H1 (cell line): ENCODE data around the gene ZNF618. TPM values are rescaled to one million over a fixed set of nuclear protein-coding genes. Genes with fewer than 3 reads are reported as not detected.

Experiments used
- CTCF ChIA-PET: fragments of 300-600 bp; sonication (Branson Sonifier 250); formaldehyde crosslinking; loops from one replicate; lab custom pipeline; 2021; ENCODE audit not compliant: partially characterized antibody; lab: Charles Lee
- POLR2A ChIA-PET: fragments of 300-600 bp; sonication (Branson Sonifier 250); formaldehyde crosslinking; loops from one replicate; lab custom pipeline; 2021; ENCODE audit warnings: inconsistent platforms; ENCODE audit not compliant: partially characterized antibody; lab: Charles Lee
- DNase-seq, 2 experiments: peaks; one replicate each; pipeline versions ENCODE4 v3.0.0 to v3.0.0-alpha.2; 2010 to 2022; ENCODE audit warnings: low spot score in 2 of 2, low read depth in 1 of 2, mixed read lengths in 1 of 2
- FAIRE-seq: peaks from 2 replicates; lab custom pipeline; 2011; peaks lifted over from hg19 to GRCh38; lab: Jason Lieb, UNC
- H2AFZ ChIP-seq: 2 replicates; pipeline ENCODE4 v1.8.1; 2012; ENCODE audit warnings: low read length, inconsistent platforms
- H2AK5ac ChIP-seq: 2 replicates; pipeline ENCODE4 v1.6.1; 2013; ENCODE audit warnings: low read depth, low read length
- H2BK120ac ChIP-seq: replicated peaks from 2 replicates; pipeline ENCODE3; 2013; ENCODE audit warnings: low read depth, low read length, inconsistent platforms
- H2BK12ac ChIP-seq: 2 replicates; pipeline ENCODE4 v1.6.1; 2013; ENCODE audit warnings: low read depth, low read length
- H2BK15ac ChIP-seq: 2 replicates; pipeline ENCODE4 v1.6.1; 2013; ENCODE audit warnings: low read length
- H2BK20ac ChIP-seq: 2 replicates; pipeline ENCODE4 v1.6.1; 2013; ENCODE audit warnings: low read length
- H2BK5ac ChIP-seq: 2 replicates; pipeline ENCODE4 v1.6.1; 2013; ENCODE audit warnings: low read depth, low read length
- H3K14ac ChIP-seq: 2 replicates; pipeline ENCODE4 v1.6.1; 2013; ENCODE audit warnings: inconsistent platforms; ENCODE audit not compliant: insufficient read length
- H3K18ac ChIP-seq: 2 replicates; pipeline ENCODE4 v1.6.1; 2013; ENCODE audit warnings: low read length; ENCODE audit errors: extremely low read depth
- H3K23ac ChIP-seq: 2 replicates; pipeline ENCODE4 v1.6.1; 2013; ENCODE audit warnings: inconsistent platforms; ENCODE audit not compliant: insufficient read length
- H3K23me2 ChIP-seq: 2 replicates; pipeline ENCODE4 v1.6.1; 2013; ENCODE audit warnings: low read depth, low read length
- H3K27ac ChIP-seq: 2 replicates; pipeline ENCODE4 v1.6.1; 2011; ENCODE audit warnings: low read depth, low read length, inconsistent platforms
- H3K27me3 ChIP-seq, 4 experiments: replicated peaks in 1 of 4; 1 replicate in 1 of 4; 2 replicates in 3 of 4; pipeline versions ENCODE4 v1.6.1 to v1.8.1; 2011 to 2013; ENCODE audit warnings: low read length in 3 of 4, mild to moderate bottlenecking in 3 of 4, inconsistent platforms in 2 of 4, mixed read lengths in 2 of 4, moderate library complexity in 1 of 4; ENCODE audit not compliant: control insufficient read depth in 3 of 4, insufficient read depth in 3 of 4; ENCODE audit errors: extremely low read depth in 1 of 4
- H3K36me3 ChIP-seq, 4 experiments: 2 replicates each; pipeline versions ENCODE4 v1.6.1 to v1.8.1; 2011 to 2013; ENCODE audit warnings: mild to moderate bottlenecking in 4 of 4, low read length in 3 of 4, moderate library complexity in 2 of 4, control low read depth in 1 of 4, inconsistent platforms in 1 of 4; ENCODE audit not compliant: insufficient read depth in 4 of 4, control insufficient read depth in 2 of 4
- H3K4ac ChIP-seq: replicated peaks from 2 replicates; pipeline ENCODE3; 2013; ENCODE audit warnings: low read length, low read depth, mixed read lengths, inconsistent platforms; ENCODE audit not compliant: insufficient read length
- H3K4me1 ChIP-seq, 4 experiments: replicated peaks in 1 of 4; 1 replicate in 1 of 4; 2 replicates in 3 of 4; pipeline versions ENCODE4 v1.6.1 to v1.8.1; 2011 to 2013; ENCODE audit warnings: low read length in 3 of 4, inconsistent platforms in 2 of 4, mixed read lengths in 1 of 4; ENCODE audit not compliant: insufficient read depth in 4 of 4, control insufficient read depth in 3 of 4
- H3K4me2 ChIP-seq, 2 experiments: 2 replicates each; pipeline versions ENCODE4 v1.6.1 to v1.8.1; 2011 to 2013; ENCODE audit warnings: low read depth in 2 of 2, low read length in 2 of 2, control low read depth in 1 of 2, inconsistent platforms in 1 of 2, mild to moderate bottlenecking in 1 of 2; ENCODE audit not compliant: insufficient read depth in 1 of 2
- H3K4me3 ChIP-seq, 4 experiments: fragments of 200-600, 300-600 bp in 1 of 4; sonication (generic), shearing (Covaris generic), sonication (Bioruptor Twin) in 1 of 4; 2 replicates each; pipeline versions ENCODE4 v1.5.1 to v1.8.1; 2011 to 2016; ENCODE audit warnings: low read length in 4 of 4, low read depth in 3 of 4, control low read depth in 2 of 4, inconsistent platforms in 2 of 4, mild to moderate bottlenecking in 2 of 4, mixed read lengths in 1 of 4, moderate library complexity in 1 of 4; ENCODE audit not compliant: insufficient read depth in 2 of 4; ENCODE audit errors: extremely low read depth in 1 of 4
- H3K56ac ChIP-seq: replicated peaks from 2 replicates; pipeline ENCODE3; 2013; ENCODE audit warnings: low read depth, mild to moderate bottlenecking, mixed read lengths, low read length, inconsistent platforms; ENCODE audit not compliant: insufficient read length
- H3K79me1 ChIP-seq: 2 replicates; pipeline ENCODE4 v1.6.1; 2013; ENCODE audit warnings: low read depth, low read length, control low read depth
- H3K79me2 ChIP-seq, 2 experiments: 2 replicates each; pipeline versions ENCODE4 v1.6.1 to v1.8.1; 2012 to 2013; ENCODE audit warnings: low read length in 2 of 2, mild to moderate bottlenecking in 2 of 2, inconsistent platforms in 1 of 2; ENCODE audit not compliant: insufficient read depth in 2 of 2, control insufficient read depth in 1 of 2
- H3K9ac ChIP-seq, 4 experiments: replicated peaks in 1 of 4; 1 replicate in 1 of 4; 2 replicates in 3 of 4; pipeline versions ENCODE4 v1.6.1 to v1.8.1; 2011 to 2013; ENCODE audit warnings: low read depth in 3 of 4, low read length in 3 of 4, control low read depth in 2 of 4, mild to moderate bottlenecking in 2 of 4, moderate library complexity in 2 of 4, inconsistent platforms in 1 of 4; ENCODE audit errors: extremely low read depth in 1 of 4
- H3K9me3 ChIP-seq, 2 experiments: 2 replicates each; pipeline versions ENCODE4 v1.6.1 to v1.8.1; 2012 to 2013; ENCODE audit warnings: mild to moderate bottlenecking in 2 of 2, moderate library complexity in 2 of 2, control low read depth in 1 of 2, inconsistent platforms in 1 of 2, low read depth in 1 of 2, low read length in 1 of 2, mixed read lengths in 1 of 2; ENCODE audit not compliant: insufficient read depth in 2 of 2
- H4K20me1 ChIP-seq, 2 experiments: replicated peaks in 1 of 2; 2 replicates each; pipeline versions ENCODE3 to v1.8.1; 2011 to 2013; ENCODE audit warnings: inconsistent platforms in 2 of 2, low read length in 2 of 2, mild to moderate bottlenecking in 1 of 2; ENCODE audit not compliant: insufficient read depth in 2 of 2, control insufficient read depth in 1 of 2
- H4K5ac ChIP-seq: 2 replicates; pipeline ENCODE4 v1.6.1; 2013; ENCODE audit warnings: low read length, low read depth, mixed read lengths, inconsistent platforms; ENCODE audit not compliant: insufficient read length
- H4K8ac ChIP-seq: 2 replicates; pipeline ENCODE4 v1.8.0; 2013; ENCODE audit warnings: mild to moderate bottlenecking, moderate library complexity, low read length, inconsistent platforms; ENCODE audit not compliant: insufficient read depth; ENCODE audit errors: extremely low read depth
- H4K91ac ChIP-seq: replicated peaks from 2 replicates; pipeline ENCODE3; 2013; ENCODE audit warnings: low read length, mixed read lengths, inconsistent platforms; ENCODE audit not compliant: insufficient read length
- CHD1 ChIP-seq: IDR thresholded peaks from 2 replicates; pipeline ENCODE4 v1.6.1; 2012; ENCODE audit warnings: low read depth, low read length, improper control_type of control experiment
- CREB1 ChIP-seq: IDR thresholded peaks from 2 replicates; pipeline ENCODE4 v1.6.1; 2012; ENCODE audit warnings: inconsistent platforms
- EP300 ChIP-seq, 2 experiments: IDR thresholded peaks; 1 replicate in 1 of 2; 2 replicates in 1 of 2; pipeline ENCODE4 v1.6.1; 2011 to 2012; ENCODE audit warnings: low read depth in 2 of 2, low read length in 2 of 2, mild to moderate bottlenecking in 2 of 2, borderline replicate concordance in 1 of 2, inconsistent platforms in 1 of 2, moderate library complexity in 1 of 2
- GABPA ChIP-seq: IDR thresholded peaks from 2 replicates; pipeline ENCODE4 v1.6.1; 2011; ENCODE audit warnings: mild to moderate bottlenecking, low read length, moderate library complexity, borderline replicate concordance; ENCODE audit not compliant: insufficient read depth
- NANOG ChIP-seq: IDR thresholded peaks from 2 replicates; pipeline ENCODE4 v1.6.1; 2011; ENCODE audit warnings: low read length, low read depth, mild to moderate bottlenecking, inconsistent platforms; ENCODE audit not compliant: insufficient read depth, poor library complexity, severe bottlenecking
- POLR2A ChIP-seq, 2 experiments: IDR thresholded peaks; 1 replicate in 1 of 2; 2 replicates in 1 of 2; pipeline ENCODE4 v1.6.1; 2011; ENCODE audit warnings: low read depth in 2 of 2, low read length in 2 of 2, mild to moderate bottlenecking in 2 of 2; ENCODE audit errors: control extremely low read depth in 1 of 2
- RBBP5 ChIP-seq: IDR thresholded peaks from 2 replicates; pipeline ENCODE4 v1.7.1; 2012; ENCODE audit warnings: low read depth, mild to moderate bottlenecking, inconsistent platforms, low read length, moderate library complexity, borderline replicate concordance
- RFX5 ChIP-seq: IDR thresholded peaks from 2 replicates; pipeline ENCODE4 v1.6.1; 2011; ENCODE audit warnings: low read depth, low read length, improper control_type of control experiment, borderline replicate concordance
- RNF2 ChIP-seq: fragments of 200-900, 300-1000 bp; sonication (generic); IDR thresholded peaks from 2 replicates; pipeline ENCODE4 v1.7.1; 2016; ENCODE audit warnings: borderline replicate concordance, low read depth, mild to moderate bottlenecking, antibody characterized with exemption, low read length; ENCODE audit not compliant: poor library complexity, severe bottlenecking; ENCODE audit errors: missing control alignments
- SP2 ChIP-seq: IDR thresholded peaks from 2 replicates; pipeline ENCODE4 v1.6.1; 2012; ENCODE audit warnings: mild to moderate bottlenecking, low read length, inconsistent platforms
- TAF1 ChIP-seq: IDR thresholded peaks from 2 replicates; pipeline ENCODE4 v1.6.1; 2011; ENCODE audit warnings: mild to moderate bottlenecking, low read depth, low read length
- WGBS, 2 experiments: shearing (Covaris generic) in 1 of 2; methylation state at CpG; one replicate each; pipeline versions ENCODE4 v1.1.6 to v1.1.7; 2013 to 2015; ENCODE audit warnings: low lambda C conversion rate in 2 of 2, mixed read lengths in 2 of 2, inconsistent platforms in 1 of 2, low coverage in 1 of 2, missing lambda C conversion rate in 1 of 2; ENCODE audit not compliant: insufficient replicate concordance in 2 of 2, insufficient coverage in 1 of 2, insufficient read length in 1 of 2; ENCODE audit errors: extremely low coverage in 1 of 2, missing lambda C conversion rate in 1 of 2; 5-methylcytosine and 5-hydroxymethylcytosine counted together
- polyA plus RNA-seq, 7 experiments: library from polyadenylated mRNA; depleted of rRNA in 3 of 7; stranded (reverse) in 5 of 7; unstranded in 2 of 7; fragments of >200 nt in 5 of 7; fragments of 200-250 nt in 2 of 7; gene quantifications; 1 replicate in 5 of 7; 2 replicates in 1 of 7; 4 replicates in 1 of 7; pipeline versions ENCODE4 v1.2.1 to v1.2.3, GENCODE V29; 2011 to 2013; ENCODE audit warnings: missing spikeins in 2 of 7, mixed read lengths in 2 of 7
- total RNA-seq: library from RNA; stranded (reverse); fragmentation: NEBNext Ultra II Directional; extraction: Animal tissue kit (Norgen Biotek cat#: 25700); gene quantifications from 2 replicates; pipeline ENCODE4 v1.2.1, GENCODE V29; 2021
- TF ChIP-seq, protein P1 (sequence below), 3 experiments: IDR thresholded peaks; 1 replicate in 2 of 3; 2 replicates in 1 of 3; pipeline versions ENCODE4 v1.5.1 to v1.6.1; 2011; ENCODE audit warnings: low read length in 3 of 3, mild to moderate bottlenecking in 3 of 3, inconsistent platforms in 2 of 3, low read depth in 1 of 3, moderate library complexity in 1 of 3; ENCODE audit not compliant: insufficient read depth in 1 of 3; ENCODE audit errors: control extremely low read depth in 1 of 3

The ZNF618 gene
- total and polyA plus RNA-seq, 2 of the 8 experiments (the other 6 are each of a cell fraction or from before 2014, with no cell fraction given) = 9.6 to 28.5 TPM

- no peaks in the 10 kb centered on the region for H3K4me1 ChIP-seq
- WGBS, 2 experiments = 90% methylated on average over 3 of the region's 3 CpGs; no CpG with 5 or more reads in 1 of the 2 experiments
- H3K18ac ChIP-seq = no peak overlapping the region
- no peak for TF ChIP-seq CHD1
- no peak for TF ChIP-seq RFX5
- TF ChIP-seq RBBP5 = no peak
- no peak for TF ChIP-seq RNF2
- TF ChIP-seq, protein P1, sequence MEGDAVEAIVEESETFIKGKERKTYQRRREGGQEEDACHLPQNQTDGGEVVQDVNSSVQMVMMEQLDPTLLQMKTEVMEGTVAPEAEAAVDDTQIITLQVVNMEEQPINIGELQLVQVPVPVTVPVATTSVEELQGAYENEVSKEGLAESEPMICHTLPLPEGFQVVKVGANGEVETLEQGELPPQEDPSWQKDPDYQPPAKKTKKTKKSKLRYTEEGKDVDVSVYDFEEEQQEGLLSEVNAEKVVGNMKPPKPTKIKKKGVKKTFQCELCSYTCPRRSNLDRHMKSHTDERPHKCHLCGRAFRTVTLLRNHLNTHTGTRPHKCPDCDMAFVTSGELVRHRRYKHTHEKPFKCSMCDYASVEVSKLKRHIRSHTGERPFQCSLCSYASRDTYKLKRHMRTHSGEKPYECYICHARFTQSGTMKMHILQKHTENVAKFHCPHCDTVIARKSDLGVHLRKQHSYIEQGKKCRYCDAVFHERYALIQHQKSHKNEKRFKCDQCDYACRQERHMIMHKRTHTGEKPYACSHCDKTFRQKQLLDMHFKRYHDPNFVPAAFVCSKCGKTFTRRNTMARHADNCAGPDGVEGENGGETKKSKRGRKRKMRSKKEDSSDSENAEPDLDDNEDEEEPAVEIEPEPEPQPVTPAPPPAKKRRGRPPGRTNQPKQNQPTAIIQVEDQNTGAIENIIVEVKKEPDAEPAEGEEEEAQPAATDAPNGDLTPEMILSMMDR (IDR thresholded peaks at IDR 0.05; ENCODE audit: control extremely low read depth in 1 of 3, insufficient read depth in 1 of 3, low read depth in 1 of 3, low read length in 3 of 3) = no peak
- TF ChIP-seq NANOG = no peak
- no peak for TF ChIP-seq SP2
- no peak for TF ChIP-seq TAF1
- no peak for TF ChIP-seq GABPA
- no peak for TF ChIP-seq POLR2A (IDR thresholded peaks at IDR 0.05; ENCODE audit: control extremely low read depth in 1 of 2, low read depth in 2 of 2, low read length in 2 of 2)
- TF ChIP-seq CREB1 = no peak
- TF ChIP-seq EP300 (IDR thresholded peaks at IDR 0.05; ENCODE audit: borderline replicate concordance in 1 of 2, low read depth in 2 of 2, low read length in 2 of 2) = no peak
These were observed 19.4 kb downstream of the ZNF618 start for GRCh38 chr9:113895526-113895925.

More at GRCh38 chr9:113895526-113895925, 19.4 kb downstream of the ZNF618 start:
- ChIA-PET CTCF (no interaction called here), POLR2A (no interaction called here)
- no peak overlapping the region for H4K91ac ChIP-seq
- DNase-seq = no peak
- H3K56ac ChIP-seq = no peak overlapping the region
- no peaks in the 10 kb centered on the region for H3K27me3 ChIP-seq
- peaks cover 0 to 51% of the 10 kb centered on the region in 2 experiments; a peak in 2 of 4 replicates for H3K79me2 ChIP-seq
- no peak overlapping the region for H2BK120ac ChIP-seq
- no peak overlapping the region for H4K8ac ChIP-seq
- no peak for FAIRE-seq
- no peak overlapping the region for H4K5ac ChIP-seq
- peaks cover 1 to 4% of the 10 kb centered on the region in 2 experiments; a peak in 3 of 4 replicates for H3K9me3 ChIP-seq
- H2BK15ac ChIP-seq = no peak overlapping the region
- no peak overlapping the region for H3K14ac ChIP-seq
- no peak overlapping the region for H2AFZ ChIP-seq
- peaks cover 0 to 2% (median under 1%) of the 10 kb centered on the region in 4 experiments; a peak in 3 of 8 replicates for H3K36me3 ChIP-seq
- H3K9ac ChIP-seq = no peak overlapping the region
- H3K23me2 ChIP-seq = no peaks in the 10 kb centered on the region
- H3K4ac ChIP-seq = no peak overlapping the region
- peaks cover 2% of the 10 kb centered on the region; the same call in 1 of the 2 replicates for H3K79me1 ChIP-seq
- no peak overlapping the region for H2BK5ac ChIP-seq
- no peak overlapping the region for H3K4me3 ChIP-seq
- H4K20me1 ChIP-seq = no peaks in the 10 kb centered on the region
- no peak overlapping the region for H3K23ac ChIP-seq
- no peak overlapping the region for H2BK20ac ChIP-seq
- H3K4me2 ChIP-seq = no peak overlapping the region
- H3K27ac ChIP-seq = no peak overlapping the region
- no peak overlapping the region for H2BK12ac ChIP-seq
- no peak overlapping the region for H2AK5ac ChIP-seq
